SK-N-MC (cell line): ENCODE results near the gene GRM8.

Source experiments
- EZH2 ChIP-seq: fragments of 200-600 bp; sonication (generic); IDR thresholded peaks from one replicate; pipeline ENCODE4 v1.6.1; 2017; ENCODE audit warnings: antibody characterized with exemption
- FOXP2 ChIP-seq: optimal IDR thresholded peaks from 2 replicates; pipeline ENCODE3; 2011; ENCODE audit warnings: mild to moderate bottlenecking, moderate library complexity; ENCODE audit not compliant: insufficient read depth; ENCODE audit errors: extremely low read length, control extremely low read depth
- POLR2AphosphoS5 ChIP-seq: IDR thresholded peaks from 2 replicates; pipeline ENCODE4 v1.6.1; 2012; ENCODE audit warnings: mild to moderate bottlenecking, low read depth, low read length, borderline replicate concordance

DNA sequence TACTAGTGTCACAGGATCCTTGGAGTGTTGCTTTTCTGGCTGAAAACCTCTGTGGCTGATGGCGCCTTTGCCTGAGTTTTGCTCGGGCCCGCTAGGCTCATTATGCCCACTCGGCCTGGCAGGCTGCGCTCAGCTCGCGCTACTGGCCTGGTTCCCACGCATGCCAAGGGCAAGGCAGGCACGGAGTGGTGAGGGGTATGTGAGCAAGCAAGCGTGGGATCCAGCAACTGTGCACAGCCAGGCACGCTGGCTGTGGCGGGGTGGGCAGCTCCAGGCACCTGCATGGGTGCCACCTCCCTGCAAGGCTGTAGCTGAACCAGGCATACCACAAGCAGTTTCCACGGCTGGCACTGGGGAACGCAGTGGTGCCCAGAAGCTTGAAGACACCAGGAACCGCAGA is 562.6 kb downstream of the GRM8 start:
- TF ChIP-seq EZH2 (no peak), POLR2AphosphoS5 (no peak), FOXP2 (no peak)
